Measurements from ENCODE around the gene KLHDC10.
"Not testable (repeated sequence)": the region's sequence is repeated elsewhere in the genome, so short reads cannot be mapped to it uniquely, and the experiment has no call there.

The KLHDC10 gene

GRCh38 chr7:130069978-130070860 is at the start of gene KLHDC10:
Gene KLHDC10 (plus strand): TSS chr7:130070534. CDS start chr7:130070644, 110 bp downstream.
- DNase-seq (ENCODE audit: low read depth in 2 of 2) = peak; percentile 98 to 99

GRCh38 chr7:130021105-130021834 is 49.1 kb upstream of the KLHDC10 start:
- DNase-seq (ENCODE audit: low read depth in 2 of 2) = no peak

- DNase-seq (ENCODE audit: low read depth in 2 of 2) = no peak
Measured at GRCh38 chr7:130022115-130022514, 48.2 kb upstream of the KLHDC10 start.

GRCh38 chr7:130022623-130023175 is 47.6 kb upstream of the KLHDC10 start:
- no peak for DNase-seq (ENCODE audit: low read depth in 2 of 2)

GRCh38 chr7:130024390-130024789 is 45.9 kb upstream of the KLHDC10 start:
- no peak for DNase-seq (ENCODE audit: low read depth in 2 of 2)

- DNase-seq (ENCODE audit: low read depth in 2 of 2) = no peak
Measured at GRCh38 chr7:130032698-130033097, 37.6 kb upstream of the KLHDC10 start.

GRCh38 chr7:130037703-130038102 is 32.6 kb upstream of the KLHDC10 start:
- DNase-seq (ENCODE audit: low read depth in 2 of 2) = no peak

GRCh38 chr7:130040576-130040975 is 29.8 kb upstream of the KLHDC10 start:
- DNase-seq (ENCODE audit: low read depth in 2 of 2) = no peak

- DNase-seq (ENCODE audit: low read depth in 2 of 2) = no peak
Measured at GRCh38 chr7:130047831-130048230, 22.5 kb upstream of the KLHDC10 start.

- DNase-seq (ENCODE audit: low read depth in 2 of 2) = no peak
Measured at GRCh38 chr7:130048906-130049305, 21.4 kb upstream of the KLHDC10 start.

GRCh38 chr7:130052250-130052649 is 18.1 kb upstream of the KLHDC10 start:
- DNase-seq (ENCODE audit: low read depth in 2 of 2) = not testable (repeated sequence)

GRCh38 chr7:130055198-130055597 is 15.1 kb upstream of the KLHDC10 start:
- DNase-seq (ENCODE audit: low read depth in 2 of 2) = not testable (repeated sequence)

GRCh38 chr7:130062246-130062645 is 8.1 kb upstream of the KLHDC10 start:
- DNase-seq (ENCODE audit: low read depth in 2 of 2) = no peak

GRCh38 chr7:130063036-130063435 is 7.3 kb upstream of the KLHDC10 start:
- no peak for DNase-seq (ENCODE audit: low read depth in 2 of 2)

- not testable (repeated sequence) for DNase-seq (ENCODE audit: low read depth in 2 of 2)
Measured at GRCh38 chr7:130064580-130064926, 5.8 kb upstream of the KLHDC10 start.

- no peak for DNase-seq (ENCODE audit: low read depth in 2 of 2)
Measured at GRCh38 chr7:130065500-130066152, 4.7 kb upstream of the KLHDC10 start.

- DNase-seq (ENCODE audit: low read depth in 2 of 2) = no peak
Measured at GRCh38 chr7:130069179-130069977, 956 bp upstream of the KLHDC10 start.

- no peak for DNase-seq (ENCODE audit: low read depth in 2 of 2)
Measured at GRCh38 chr7:130070861-130071622, 708 bp downstream of the KLHDC10 start.

- DNase-seq (ENCODE audit: low read depth in 2 of 2) = peak; percentile 72 to 75
Measured at GRCh38 chr7:130071701-130072622, 1.6 kb downstream of the KLHDC10 start.
